ENCODE measurements around the gene RNASEH2C. TPM values are rescaled to one million over a fixed set of nuclear protein-coding genes. Genes with fewer than 3 reads are reported as not detected.
"Not testable (repeated sequence)": the region's sequence is repeated elsewhere in the genome, so short reads cannot be mapped to it uniquely, and the experiment has no call there.

RNASEH2C gene
- total RNA-seq, 1 donor from 2014 or later: 155 TPM

DNA sequence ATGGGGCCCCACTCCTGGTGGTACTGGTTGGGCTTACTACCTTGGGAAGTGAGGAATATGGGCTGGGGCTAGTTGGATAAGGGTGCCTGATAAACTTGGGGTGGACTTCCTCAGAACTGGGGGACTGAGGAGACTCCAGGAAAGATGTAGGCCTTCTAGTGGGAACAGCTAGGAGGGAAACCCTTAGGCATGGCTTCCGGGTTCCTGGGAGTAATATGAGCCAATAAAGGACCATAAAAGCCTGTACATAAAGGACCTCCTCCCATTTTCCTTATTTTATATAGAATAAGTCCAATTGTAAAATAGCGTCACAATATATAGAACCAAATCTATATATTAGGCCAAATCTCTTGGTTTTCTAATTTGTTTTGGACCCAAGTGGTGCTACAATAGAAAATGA, 18.4 kb upstream of the RNASEH2C start:
- TF ChIP-seq, protein P1, sequence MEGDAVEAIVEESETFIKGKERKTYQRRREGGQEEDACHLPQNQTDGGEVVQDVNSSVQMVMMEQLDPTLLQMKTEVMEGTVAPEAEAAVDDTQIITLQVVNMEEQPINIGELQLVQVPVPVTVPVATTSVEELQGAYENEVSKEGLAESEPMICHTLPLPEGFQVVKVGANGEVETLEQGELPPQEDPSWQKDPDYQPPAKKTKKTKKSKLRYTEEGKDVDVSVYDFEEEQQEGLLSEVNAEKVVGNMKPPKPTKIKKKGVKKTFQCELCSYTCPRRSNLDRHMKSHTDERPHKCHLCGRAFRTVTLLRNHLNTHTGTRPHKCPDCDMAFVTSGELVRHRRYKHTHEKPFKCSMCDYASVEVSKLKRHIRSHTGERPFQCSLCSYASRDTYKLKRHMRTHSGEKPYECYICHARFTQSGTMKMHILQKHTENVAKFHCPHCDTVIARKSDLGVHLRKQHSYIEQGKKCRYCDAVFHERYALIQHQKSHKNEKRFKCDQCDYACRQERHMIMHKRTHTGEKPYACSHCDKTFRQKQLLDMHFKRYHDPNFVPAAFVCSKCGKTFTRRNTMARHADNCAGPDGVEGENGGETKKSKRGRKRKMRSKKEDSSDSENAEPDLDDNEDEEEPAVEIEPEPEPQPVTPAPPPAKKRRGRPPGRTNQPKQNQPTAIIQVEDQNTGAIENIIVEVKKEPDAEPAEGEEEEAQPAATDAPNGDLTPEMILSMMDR (IDR thresholded peaks at IDR 0.05): no peak
- DNase-seq (ENCODE audit: low spot score in 2 of 2): no peak
- Histone ChIP-seq H3K4me1 (no peaks in the 10 kb centered on the region), H3K36me3 (no peaks in the 10 kb centered on the region), H3K9me3 (no peaks in the 10 kb centered on the region), H3K27me3 (no peaks in the 10 kb centered on the region), H3K4me3 (no peak overlapping the region), H3K27ac (no peak overlapping the region)
- intact Hi-C loops (cut with DNase I): no loop called here

DNA sequence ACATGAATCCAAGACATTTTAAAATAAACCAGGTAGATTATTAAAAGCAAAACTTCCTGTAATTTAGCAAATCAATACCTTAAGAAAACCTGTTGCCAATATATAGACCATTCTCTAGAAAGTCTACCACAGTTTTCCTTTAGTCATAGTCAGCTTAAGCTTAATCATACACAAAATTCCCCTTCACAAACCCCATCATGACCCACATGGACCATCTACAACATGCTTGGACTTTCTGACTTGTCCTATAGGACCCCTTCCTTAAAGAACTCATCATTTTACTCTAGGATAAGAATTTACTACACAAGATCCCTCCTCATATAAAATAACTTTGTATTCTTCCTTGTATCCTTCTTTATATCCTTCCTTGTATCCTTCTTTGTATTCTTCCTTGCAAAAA, 16.2 kb upstream of the RNASEH2C start:
- no peak overlapping the region for H3K4me3 ChIP-seq
- intact Hi-C loops (cut with DNase I): no loop called here
- TF ChIP-seq, protein P1 (IDR thresholded peaks at IDR 0.05): no peak
- H3K9me3 ChIP-seq: no peaks in the 10 kb centered on the region
- no peaks in the 10 kb centered on the region for H3K27me3 ChIP-seq
- no peak for DNase-seq (ENCODE audit: low spot score in 2 of 2)
- H3K4me1 ChIP-seq: no peaks in the 10 kb centered on the region
- no peaks in the 10 kb centered on the region for H3K36me3 ChIP-seq
- no peak overlapping the region for H3K27ac ChIP-seq

- DNase-seq (ENCODE audit: low spot score in 2 of 2); H3K27me3 ChIP-seq; H3K9me3 ChIP-seq; intact Hi-C loops (cut with DNase I); H3K4me3 ChIP-seq; H3K36me3 ChIP-seq; H3K4me1 ChIP-seq; H3K27ac ChIP-seq: not testable (repeated sequence)
Observed at GRCh38 chr11:65735111-65735510, 14.5 kb upstream of the RNASEH2C start.

DNA sequence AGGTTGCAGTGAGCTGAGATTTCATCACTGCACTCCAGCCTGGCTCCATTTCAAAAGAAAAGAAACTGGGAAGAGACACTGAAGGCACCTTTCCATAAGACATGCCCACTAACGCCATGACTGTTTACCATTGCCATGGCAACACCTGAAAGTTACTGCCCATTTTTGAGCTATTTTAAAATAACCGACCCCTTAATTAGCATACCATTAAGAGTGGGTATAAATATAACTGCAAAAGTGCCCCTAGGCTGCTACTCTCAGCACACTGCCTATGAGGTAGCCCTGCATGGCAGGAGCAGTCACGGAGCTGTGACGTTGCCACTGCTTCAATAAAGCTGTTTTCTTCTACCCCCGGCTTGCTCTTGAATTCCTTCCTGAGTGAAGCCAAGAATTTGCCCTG, 9.9 kb upstream of the RNASEH2C start:
- Histone ChIP-seq H3K27ac (no peak overlapping the region), H3K9me3 (no peaks in the 10 kb centered on the region), H3K36me3 (no peaks in the 10 kb centered on the region), H3K27me3 (no peaks in the 10 kb centered on the region), H3K4me1 (no peaks in the 10 kb centered on the region), H3K4me3 (no peak overlapping the region)
- no peak for DNase-seq (ENCODE audit: low spot score in 2 of 2)
- intact Hi-C loops (cut with DNase I): no loop called here
- TF ChIP-seq, protein P1 (IDR thresholded peaks at IDR 0.05): no peak

DNA sequence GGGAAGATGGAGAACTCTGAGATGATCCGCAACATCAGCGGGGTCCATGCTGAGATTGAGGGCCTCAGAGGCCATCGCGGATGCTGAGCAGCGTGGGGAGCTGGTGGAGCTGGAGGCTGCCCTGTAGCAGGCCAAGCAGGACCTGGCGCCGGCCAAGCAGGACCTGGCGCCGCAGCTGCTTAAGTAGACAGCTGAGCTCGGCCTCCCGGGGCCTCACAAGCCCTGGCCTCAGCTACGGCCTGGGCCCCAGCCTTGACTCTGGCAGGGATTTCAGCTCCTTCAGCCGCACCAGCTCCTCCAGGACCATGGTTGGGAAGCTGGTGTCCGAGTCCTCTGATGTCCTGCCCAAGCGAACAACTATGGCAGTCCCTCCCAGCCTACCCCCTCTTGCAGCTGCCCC, 7.3 kb upstream of the RNASEH2C start:
- intact Hi-C loops (cut with DNase I): no loop called here
- Histone ChIP-seq H3K27ac (no peak overlapping the region), H3K4me1 (no peaks in the 10 kb centered on the region), H3K36me3 (no peaks in the 10 kb centered on the region), H3K4me3 (no peak overlapping the region), H3K9me3 (no peaks in the 10 kb centered on the region), H3K27me3 (no peaks in the 10 kb centered on the region)
- no peak for DNase-seq (ENCODE audit: low spot score in 2 of 2)
- TF ChIP-seq, protein P1 (IDR thresholded peaks at IDR 0.05): no peak

GRCh38 chr11:65726660-65727059, 6.1 kb upstream of the RNASEH2C start:
- Histone ChIP-seq H3K4me1 (no peaks in the 10 kb centered on the region), H3K27me3 (no peaks in the 10 kb centered on the region), H3K27ac (no peak overlapping the region), H3K4me3 (no peak overlapping the region), H3K9me3 (no peaks in the 10 kb centered on the region), H3K36me3 (no peaks in the 10 kb centered on the region)
- DNase-seq (ENCODE audit: low spot score in 2 of 2): no peak
- intact Hi-C loops (cut with DNase I): no loop called here
- TF ChIP-seq, protein P1 (IDR thresholded peaks at IDR 0.05): no peak
